K562 (cell line): ENCODE data around the gene MRPL16. TPM values are rescaled to one million over a fixed set of nuclear protein-coding genes. Genes with fewer than 3 reads are reported as not detected.
A peak's percentile ranks its signal among the peaks of the same experiment; 100 is the strongest.

ENCODE experiments used
- ASH1L ChIP-seq: fragments of 450-650 bp; IDR thresholded peaks from 2 replicates; pipeline ENCODE4 v1.6.1; 2018; ENCODE audit warnings: borderline replicate concordance, mild to moderate bottlenecking, low read depth; ENCODE audit not compliant: partially characterized antibody
- BACH1 ChIP-seq: fragments of 200-800 bp; sonication (Bioruptor generic); IDR thresholded peaks from 2 replicates; pipeline ENCODE4 v1.6.1; 2016; ENCODE audit warnings: missing genetic modification characterization, missing compliant biosample characterization
- CTBP1 ChIP-seq: fragments of 450-650 bp; IDR thresholded peaks from 2 replicates; pipeline ENCODE4 v1.6.1; 2016; ENCODE audit warnings: borderline replicate concordance
- DMBX1 ChIP-seq: fragments of 250-450 bp; sonication (Bioruptor Pico); IDR thresholded peaks from 2 replicates; pipeline ENCODE4 v1.8.0; 2022; ENCODE audit warnings: inconsistent platforms, mild to moderate bottlenecking, moderate library complexity, borderline replicate concordance
- FOXO4 ChIP-seq: fragments of 450-650 bp; formaldehyde crosslinking; IDR thresholded peaks from 2 replicates; pipeline ENCODE4 v1.4.0; 2020; ENCODE audit warnings: mild to moderate bottlenecking, moderate library complexity
- JUND ChIP-seq, 2 experiments: IDR thresholded peaks; 2 replicates in 1 of 2; 3 replicates in 1 of 2; pipeline ENCODE4 v1.6.1; 2011; ENCODE audit warnings: borderline replicate concordance in 2 of 2, low read depth in 2 of 2, low read length in 2 of 2, improper control_type of control experiment in 1 of 2, missing biosample characterization in 1 of 2, missing genetic modification characterization in 1 of 2, missing genetic modification reagents in 1 of 2
- MNT ChIP-seq, 2 experiments: fragments of 450-650 bp; conservative IDR thresholded peaks; 2 replicates each; pipeline ENCODE4 v1.6.1; 2017; ENCODE audit warnings: mild to moderate bottlenecking in 2 of 2, moderate library complexity in 2 of 2
- MYC ChIP-seq, 2 experiments: fragments of 250-450 bp in 1 of 2; sonication (Bioruptor Pico) in 1 of 2; IDR thresholded peaks; 2 replicates each; pipeline versions ENCODE4 v1.5.1 to v1.6.1; 2012 to 2021; ENCODE audit warnings: low read depth in 2 of 2, borderline replicate concordance in 1 of 2, improper control_type of control experiment in 1 of 2, low read length in 1 of 2, mild to moderate bottlenecking in 1 of 2, moderate library complexity in 1 of 2
- POLR3G ChIP-seq: IDR thresholded peaks from 2 replicates; pipeline ENCODE4 v1.6.1; 2011; ENCODE audit not compliant: insufficient read length, insufficient replicate concordance; ENCODE audit errors: extremely low read depth
- RNF2 ChIP-seq: sonication (generic); IDR thresholded peaks from 2 replicates; pipeline ENCODE4 v1.6.1; 2016
- SMAD3 ChIP-seq: fragments of 450-650 bp; formaldehyde crosslinking; conservative IDR thresholded peaks from 2 replicates; pipeline ENCODE4 v1.4.0; 2020; ENCODE audit warnings: mild to moderate bottlenecking
- TAF9B ChIP-seq: fragments of 450-650 bp; IDR thresholded peaks from 2 replicates; pipeline ENCODE4 v1.6.1; 2018; ENCODE audit warnings: mild to moderate bottlenecking; ENCODE audit not compliant: partially characterized antibody
- TCFL5 ChIP-seq: fragments of 250-450 bp; sonication (Bioruptor Pico); conservative IDR thresholded peaks from 2 replicates; pipeline ENCODE4 v1.6.1; 2021; ENCODE audit warnings: mild to moderate bottlenecking, moderate library complexity, matching md5 sums
- THRAP3 ChIP-seq: fragments of 450-650 bp; IDR thresholded peaks from 2 replicates; pipeline ENCODE4 v1.6.1; 2016; ENCODE audit warnings: mild to moderate bottlenecking, inconsistent platforms, borderline replicate concordance
- USF2 ChIP-seq: sonication (generic); formaldehyde crosslinking; IDR thresholded peaks from 2 replicates; pipeline ENCODE4 v1.5.0; 2020; ENCODE audit warnings: missing genetic modification reagents
- ZNF217 ChIP-seq: sonication (generic); formaldehyde crosslinking; IDR thresholded peaks from 2 replicates; pipeline ENCODE4 v1.8.0; 2022; ENCODE audit warnings: mild to moderate bottlenecking, missing genetic modification reagents
- ZNF592 ChIP-seq: fragments of 450-650 bp; IDR thresholded peaks from 2 replicates; pipeline ENCODE4 v1.6.1; 2017; ENCODE audit warnings: antibody characterized with exemption, mild to moderate bottlenecking
- ZNF75A ChIP-seq: fragments of 450-650 bp; formaldehyde crosslinking; IDR thresholded peaks from 2 replicates; pipeline ENCODE4 v1.4.0; 2020; ENCODE audit warnings: mild to moderate bottlenecking
- polyA plus RNA-seq, 8 experiments: library from polyadenylated mRNA; depleted of rRNA in 4 of 8; stranded (reverse) in 5 of 8; unstranded in 3 of 8; fragments of >200 nt; fragmentation: Nextera tagmentation in 2 of 8; fragmentation: Illumina TruSeq in 1 of 8; extraction: Ambion mirVana in 2 of 8; extraction: Trizol in 1 of 8; gene quantifications; 2 replicates each; pipeline versions ENCODE4 v1.2.1 to v1.2.3, GENCODE V29; 2011 to 2014; ENCODE audit warnings: inconsistent platforms in 1 of 8, missing spikeins in 1 of 8
- total RNA-seq, 7 experiments: library from RNA; depleted of rRNA in 6 of 7; stranded (reverse); fragments of >200 nt in 6 of 7; fragmentation: Illumina TruSeq in 2 of 7; extraction: Trizol in 2 of 7; gene quantifications; 2 replicates each; pipeline versions ENCODE4 v1.2.1 to v1.2.3, GENCODE V29; 2011 to 2021; ENCODE audit warnings: low replicate concordance in 1 of 7

Gene MRPL16
- total and polyA plus RNA-seq, 9 of the 15 experiments (the other 6 are each of a cell fraction or from before 2014, with no cell fraction given): 63.3 to 209 (median 157) TPM

GRCh38 chr11:59810189-59810910, at the start of gene MRPL16 (continued):
- no peak for TF ChIP-seq FOXO4
- no peak for TF ChIP-seq POLR3G
- no peak for TF ChIP-seq TCFL5 (CRISPR knock-in tag)
- no peak for TF ChIP-seq BACH1 (tag)
- TF ChIP-seq SMAD3 (CRISPR knock-in tag): no peak; the same call in 1 of the 2 replicates
- no peak for TF ChIP-seq ASH1L
- no peak for TF ChIP-seq ZNF217 (CRISPR knock-in tag)
- no peak for TF ChIP-seq USF2 (CRISPR knock-in tag)
- TF ChIP-seq ZNF592: no peak
- TF ChIP-seq MYC (IDR thresholded peaks at IDR 0.05; ENCODE audit: low read depth, low read length): peak; percentile 93
- TF ChIP-seq MYC (CRISPR knock-in tag; IDR thresholded peaks at IDR 0.05; ENCODE audit: borderline replicate concordance, low read depth): 0 out of 2 replicates have a peak, but pooled peaks have one; percentile 78
- TF ChIP-seq DMBX1: peak; percentile 56; the same call in 1 of the 2 replicates
- peak; percentile 86 for TF ChIP-seq CTBP1
- peak; percentile 93 for TF ChIP-seq TAF9B
- TF ChIP-seq RNF2: peak; percentile 71
- TF ChIP-seq JUND (IDR thresholded peaks at IDR 0.05; ENCODE audit: borderline replicate concordance, low read depth, low read length): peak; percentile 81
- peak; percentile 52; the same call in 1 of the 3 replicates for TF ChIP-seq JUND (tag; IDR thresholded peaks at IDR 0.05; ENCODE audit: borderline replicate concordance, low read depth, low read length)
- TF ChIP-seq THRAP3: 0 out of 2 replicates have a peak, but pooled peaks have one; percentile 79
- peak; percentile 66 to 85; a peak in 3 of 4 replicates for TF ChIP-seq MNT (conservative IDR thresholded peaks at IDR 0.05)
- TF ChIP-seq ZNF75A: 0 out of 2 replicates have a peak, but pooled peaks have one; percentile 26
